HK-2 (cell line): ENCODE data around the gene GJD4.

Experiments
- DNase-seq: peaks from one replicate; pipeline ENCODE4 v3.0.0-alpha.2; 2018; ENCODE audit not compliant: unreplicated experiment

Gene GJD4

GRCh38 chr10:35657621-35658020 lies 52.5 kb downstream of the GJD4 start:
- no peak for DNase-seq
